Astrocyte of the cerebellum (primary cell): ENCODE measurements around the gene RAET1L.
"Not testable (repeated sequence)": the region's sequence is repeated elsewhere in the genome, so short reads cannot be mapped to it uniquely, and the experiment has no call there.

Source experiments
- DNase-seq: peaks from one replicate; pipeline ENCODE4 v3.0.0-alpha.2; 2011; ENCODE audit warnings: low read depth
- H3K4me3 ChIP-seq: 2 replicates; pipeline ENCODE4 v1.5.1; 2011; ENCODE audit warnings: mild to moderate bottlenecking, low read depth, low read length, moderate library complexity
- in situ Hi-C: cut with HindIII; loops from 2 replicates; pipeline ENCODE4 v1.10.0; 2017; ENCODE audit warnings: low sequenced_read_pairs
- TF ChIP-seq, protein P1 (sequence below): IDR thresholded peaks from 2 replicates; pipeline ENCODE4 v1.5.1; 2012; ENCODE audit warnings: low read length, low read depth, moderate library complexity, mild to moderate bottlenecking; ENCODE audit errors: missing control alignments

RAET1L gene

DNA sequence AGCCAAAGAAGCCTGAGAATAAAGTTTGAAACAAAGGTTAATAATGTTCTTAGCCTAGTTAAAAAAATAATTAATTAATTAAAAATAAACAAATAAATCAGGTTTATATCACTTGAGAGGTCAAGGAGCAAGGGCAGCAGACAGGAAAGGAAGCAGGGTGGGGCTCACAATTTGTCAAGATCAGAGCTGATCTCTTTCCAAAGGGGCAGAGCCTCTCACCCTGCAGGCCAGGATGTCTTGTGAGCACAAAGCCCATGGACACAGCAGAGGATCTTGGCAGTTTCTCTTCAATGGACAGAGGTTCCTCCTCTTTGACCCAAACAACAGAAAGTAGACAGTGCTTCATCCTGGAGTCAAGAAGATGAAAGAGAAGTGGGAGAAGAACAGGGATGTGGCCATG is 46.7 kb downstream of the RAET1L start:
- no peak overlapping the region for H3K4me3 ChIP-seq
- in situ Hi-C loops = no loop called here
- TF ChIP-seq, protein P1, sequence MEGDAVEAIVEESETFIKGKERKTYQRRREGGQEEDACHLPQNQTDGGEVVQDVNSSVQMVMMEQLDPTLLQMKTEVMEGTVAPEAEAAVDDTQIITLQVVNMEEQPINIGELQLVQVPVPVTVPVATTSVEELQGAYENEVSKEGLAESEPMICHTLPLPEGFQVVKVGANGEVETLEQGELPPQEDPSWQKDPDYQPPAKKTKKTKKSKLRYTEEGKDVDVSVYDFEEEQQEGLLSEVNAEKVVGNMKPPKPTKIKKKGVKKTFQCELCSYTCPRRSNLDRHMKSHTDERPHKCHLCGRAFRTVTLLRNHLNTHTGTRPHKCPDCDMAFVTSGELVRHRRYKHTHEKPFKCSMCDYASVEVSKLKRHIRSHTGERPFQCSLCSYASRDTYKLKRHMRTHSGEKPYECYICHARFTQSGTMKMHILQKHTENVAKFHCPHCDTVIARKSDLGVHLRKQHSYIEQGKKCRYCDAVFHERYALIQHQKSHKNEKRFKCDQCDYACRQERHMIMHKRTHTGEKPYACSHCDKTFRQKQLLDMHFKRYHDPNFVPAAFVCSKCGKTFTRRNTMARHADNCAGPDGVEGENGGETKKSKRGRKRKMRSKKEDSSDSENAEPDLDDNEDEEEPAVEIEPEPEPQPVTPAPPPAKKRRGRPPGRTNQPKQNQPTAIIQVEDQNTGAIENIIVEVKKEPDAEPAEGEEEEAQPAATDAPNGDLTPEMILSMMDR = no peak
- DNase-seq = no peak

DNA sequence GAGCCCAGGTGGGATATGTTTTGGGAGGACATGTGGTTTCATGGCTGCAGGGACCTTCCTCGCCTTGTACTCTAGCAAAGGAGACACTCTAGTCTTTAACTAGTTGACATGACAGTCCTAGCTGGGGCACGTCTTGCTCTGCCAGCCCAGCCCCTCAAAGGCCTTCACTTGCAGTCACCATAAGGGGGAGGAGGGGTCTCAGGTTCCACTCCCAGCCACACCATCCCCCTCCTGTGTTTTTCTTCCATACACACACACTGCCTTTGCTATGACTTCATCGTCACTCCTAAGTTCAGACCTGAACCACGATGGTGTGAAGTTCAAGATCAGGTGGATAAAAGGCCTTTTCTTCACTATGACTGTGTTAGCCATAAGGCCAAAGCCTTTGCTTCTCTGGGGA is 48.1 kb downstream of the RAET1L start:
- DNase-seq = no peak
- TF ChIP-seq, protein P1 = no peak
- H3K4me3 ChIP-seq = no peak overlapping the region
- in situ Hi-C loops = no loop called here

GRCh38 chr6:149975400-149975799 is 49.9 kb downstream of the RAET1L start:
- no peak for DNase-seq
- no peak overlapping the region for H3K4me3 ChIP-seq
- in situ Hi-C loops = no loop called here
- TF ChIP-seq, protein P1 = no peak

GRCh38 chr6:149974825-149975224 is 50.5 kb downstream of the RAET1L start:
- no peak for DNase-seq
- TF ChIP-seq, protein P1 = no peak
- no peak overlapping the region for H3K4me3 ChIP-seq
- in situ Hi-C loops = no loop called here

GRCh38 chr6:149974394-149974793 is 50.9 kb downstream of the RAET1L start:
- H3K4me3 ChIP-seq, DNase-seq, in situ Hi-C loops: not testable (repeated sequence)

DNA sequence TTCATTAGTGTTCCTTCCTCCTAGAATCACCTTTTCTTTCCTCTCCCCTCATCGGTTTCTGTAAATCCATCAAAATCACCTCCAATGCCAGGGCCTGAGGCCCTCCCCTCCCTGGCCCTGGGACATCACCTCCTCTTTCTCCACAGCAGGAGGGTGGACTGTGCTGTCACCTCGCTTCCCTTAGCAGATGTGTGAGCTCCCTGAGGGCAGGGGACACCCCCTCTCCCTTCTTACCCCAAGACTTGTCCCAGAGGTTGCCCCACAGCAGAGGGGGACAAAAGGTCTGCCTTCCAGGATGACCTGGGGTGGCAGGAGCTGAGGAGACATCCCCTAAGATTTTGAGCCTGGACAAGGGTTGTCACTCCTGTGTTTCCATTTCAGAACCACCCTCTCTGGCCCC is 55.7 kb downstream of the RAET1L start:
- no peak for DNase-seq
- TF ChIP-seq, protein P1 = no peak
- H3K4me3 ChIP-seq = no peak overlapping the region
- in situ Hi-C loops = no loop called here

- in situ Hi-C loops, DNase-seq, H3K4me3 ChIP-seq: not testable (repeated sequence)
Measured at GRCh38 chr6:149968909-149969308, 56.4 kb downstream of the RAET1L start.
